ENCODE data around the gene FABP3.

DNA sequence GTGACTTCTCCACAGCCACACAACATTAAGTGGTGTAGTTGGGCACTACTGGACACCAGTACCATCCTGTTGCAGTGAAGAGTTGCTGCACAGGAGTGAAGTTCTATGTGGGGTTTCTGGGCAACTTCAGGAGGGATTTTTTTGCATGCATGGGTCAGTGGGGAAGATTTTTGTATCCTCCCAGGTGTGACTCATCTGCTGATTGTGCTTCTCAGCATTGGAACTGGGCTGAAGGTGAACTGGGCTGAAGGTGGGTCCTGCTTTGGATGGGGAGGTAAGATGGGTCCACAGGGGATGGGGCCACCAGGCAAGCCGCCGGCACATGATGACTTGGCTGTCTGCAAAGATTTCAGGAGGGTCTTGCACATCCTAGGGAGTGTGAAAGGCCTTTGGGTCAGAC lies 42.8 kb upstream of the FABP3 start:
- TF ChIP-seq, protein P1, sequence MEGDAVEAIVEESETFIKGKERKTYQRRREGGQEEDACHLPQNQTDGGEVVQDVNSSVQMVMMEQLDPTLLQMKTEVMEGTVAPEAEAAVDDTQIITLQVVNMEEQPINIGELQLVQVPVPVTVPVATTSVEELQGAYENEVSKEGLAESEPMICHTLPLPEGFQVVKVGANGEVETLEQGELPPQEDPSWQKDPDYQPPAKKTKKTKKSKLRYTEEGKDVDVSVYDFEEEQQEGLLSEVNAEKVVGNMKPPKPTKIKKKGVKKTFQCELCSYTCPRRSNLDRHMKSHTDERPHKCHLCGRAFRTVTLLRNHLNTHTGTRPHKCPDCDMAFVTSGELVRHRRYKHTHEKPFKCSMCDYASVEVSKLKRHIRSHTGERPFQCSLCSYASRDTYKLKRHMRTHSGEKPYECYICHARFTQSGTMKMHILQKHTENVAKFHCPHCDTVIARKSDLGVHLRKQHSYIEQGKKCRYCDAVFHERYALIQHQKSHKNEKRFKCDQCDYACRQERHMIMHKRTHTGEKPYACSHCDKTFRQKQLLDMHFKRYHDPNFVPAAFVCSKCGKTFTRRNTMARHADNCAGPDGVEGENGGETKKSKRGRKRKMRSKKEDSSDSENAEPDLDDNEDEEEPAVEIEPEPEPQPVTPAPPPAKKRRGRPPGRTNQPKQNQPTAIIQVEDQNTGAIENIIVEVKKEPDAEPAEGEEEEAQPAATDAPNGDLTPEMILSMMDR (IDR thresholded peaks at IDR 0.05) = no peak
- no peak for TF ChIP-seq POLR2AphosphoS5 (IDR thresholded peaks at IDR 0.05; ENCODE audit: low read depth, low read length)
